Mesenchymal stem cell (in vitro differentiated cells and primary cell): ENCODE measurements around the gene KCNMB4.

Experiments used
- DNase-seq: peaks from one replicate; pipeline ENCODE4 v3.0.0-alpha.2; 2013
- H2AFZ ChIP-seq: one replicate; pipeline ENCODE4 v1.6.1; 2013; ENCODE audit warnings: low read depth, mild to moderate bottlenecking, control low read depth, inconsistent platforms, low read length, moderate library complexity
- H2AK5ac ChIP-seq: 2 replicates; pipeline ENCODE4 v1.6.1; 2013; ENCODE audit warnings: low read length, moderate library complexity, mild to moderate bottlenecking, inconsistent platforms; ENCODE audit not compliant: severe bottlenecking
- H2BK120ac ChIP-seq: one replicate; pipeline ENCODE4 v1.6.1; 2013; ENCODE audit warnings: low read depth, mild to moderate bottlenecking, inconsistent platforms, low read length, moderate library complexity
- H2BK12ac ChIP-seq, 2 experiments: one replicate each; pipeline ENCODE4 v1.6.1; 2013; ENCODE audit warnings: inconsistent platforms in 2 of 2, low read length in 2 of 2, mild to moderate bottlenecking in 2 of 2, moderate library complexity in 2 of 2, control low read depth in 1 of 2
- H2BK15ac ChIP-seq: one replicate; pipeline ENCODE4 v1.6.1; 2013; ENCODE audit warnings: mild to moderate bottlenecking, low read depth, inconsistent platforms; ENCODE audit not compliant: poor library complexity, severe bottlenecking
- H2BK5ac ChIP-seq: 2 replicates; pipeline ENCODE4 v1.6.1; 2013; ENCODE audit warnings: low read depth, mild to moderate bottlenecking, low read length, control low read depth, inconsistent platforms; ENCODE audit not compliant: poor library complexity, severe bottlenecking
- H3K14ac ChIP-seq, 2 experiments: one replicate each; pipeline ENCODE4 v1.6.1; 2013; ENCODE audit warnings: inconsistent platforms in 2 of 2, low read length in 2 of 2, control low read depth in 1 of 2, mild to moderate bottlenecking in 1 of 2, moderate library complexity in 1 of 2
- H3K18ac ChIP-seq, 2 experiments: one replicate each; pipeline ENCODE4 v1.6.1; 2013; ENCODE audit warnings: inconsistent platforms in 2 of 2, low read length in 2 of 2, control low read depth in 1 of 2, low read depth in 1 of 2, mild to moderate bottlenecking in 1 of 2
- H3K23ac ChIP-seq, 2 experiments: one replicate each; pipeline ENCODE4 v1.6.1; 2013; ENCODE audit warnings: inconsistent platforms in 2 of 2, low read length in 2 of 2, mild to moderate bottlenecking in 2 of 2, moderate library complexity in 2 of 2, control low read depth in 1 of 2
- H3K27ac ChIP-seq: 2 replicates; pipeline ENCODE4 v1.5.1; 2013; ENCODE audit warnings: mild to moderate bottlenecking, moderate library complexity, low read length, control low read depth, inconsistent platforms; ENCODE audit not compliant: poor library complexity, severe bottlenecking
- H3K27me3 ChIP-seq, 2 experiments: 2 replicates each; pipeline versions ENCODE4 v1.6.1 to v1.7.0; 2013; ENCODE audit warnings: low read length in 2 of 2, mild to moderate bottlenecking in 2 of 2, moderate library complexity in 2 of 2, control low read depth in 1 of 2, inconsistent platforms in 1 of 2; ENCODE audit not compliant: control insufficient read depth in 1 of 2, insufficient read depth in 1 of 2
- H3K36me3 ChIP-seq, 2 experiments: 2 replicates each; pipeline versions ENCODE4 v1.6.1 to v1.7.0; 2013; ENCODE audit warnings: low read length in 2 of 2, control low read depth in 1 of 2, inconsistent platforms in 1 of 2, low read depth in 1 of 2, mild to moderate bottlenecking in 1 of 2; ENCODE audit not compliant: insufficient read depth in 2 of 2, control insufficient read depth in 1 of 2
- H3K4ac ChIP-seq, 2 experiments: one replicate each; pipeline ENCODE4 v1.6.1; 2013; ENCODE audit warnings: inconsistent platforms in 2 of 2, low read length in 2 of 2, mild to moderate bottlenecking in 2 of 2, moderate library complexity in 2 of 2, control low read depth in 1 of 2, low read depth in 1 of 2
- H3K4me1 ChIP-seq: 2 replicates; pipeline ENCODE4 v1.6.1; 2013; ENCODE audit warnings: low read depth, low read length, control low read depth; ENCODE audit not compliant: control insufficient read depth, insufficient read depth
- H3K4me2 ChIP-seq: 2 replicates; pipeline ENCODE4 v1.6.1; 2013; ENCODE audit warnings: low read length, mild to moderate bottlenecking, inconsistent platforms; ENCODE audit not compliant: poor library complexity, severe bottlenecking
- H3K4me3 ChIP-seq, 2 experiments: 2 replicates each; pipeline versions ENCODE4 v1.5.1 to v1.7.0; 2013; ENCODE audit warnings: low read length in 2 of 2, mild to moderate bottlenecking in 2 of 2, control low read depth in 1 of 2, low read depth in 1 of 2; ENCODE audit not compliant: insufficient read depth in 1 of 2
- H3K79me1 ChIP-seq: replicated peaks from 2 replicates; pipeline ENCODE4 v1.6.1; 2013; ENCODE audit warnings: mild to moderate bottlenecking, control low read depth, low read length, inconsistent platforms; ENCODE audit not compliant: poor library complexity, severe bottlenecking
- H3K9ac ChIP-seq: 2 replicates; pipeline ENCODE4 v1.7.0; 2013; ENCODE audit warnings: mild to moderate bottlenecking, low read length, moderate library complexity
- H3K9me3 ChIP-seq: 2 replicates; pipeline ENCODE4 v1.7.0; 2013; ENCODE audit warnings: mild to moderate bottlenecking, low read length; ENCODE audit not compliant: control insufficient read depth
- H4K8ac ChIP-seq: one replicate; pipeline ENCODE4 v1.6.1; 2013; ENCODE audit warnings: inconsistent platforms, mild to moderate bottlenecking, low read length, moderate library complexity
- H4K91ac ChIP-seq: one replicate; pipeline ENCODE4 v1.6.1; 2013; ENCODE audit warnings: mild to moderate bottlenecking, low read length, inconsistent platforms
- WGBS: methylation state at CpG from one replicate; pipeline ENCODE4 v1.1.7; 2013; ENCODE audit warnings: mixed read lengths; 5-methylcytosine and 5-hydroxymethylcytosine counted together

KCNMB4 gene

DNA sequence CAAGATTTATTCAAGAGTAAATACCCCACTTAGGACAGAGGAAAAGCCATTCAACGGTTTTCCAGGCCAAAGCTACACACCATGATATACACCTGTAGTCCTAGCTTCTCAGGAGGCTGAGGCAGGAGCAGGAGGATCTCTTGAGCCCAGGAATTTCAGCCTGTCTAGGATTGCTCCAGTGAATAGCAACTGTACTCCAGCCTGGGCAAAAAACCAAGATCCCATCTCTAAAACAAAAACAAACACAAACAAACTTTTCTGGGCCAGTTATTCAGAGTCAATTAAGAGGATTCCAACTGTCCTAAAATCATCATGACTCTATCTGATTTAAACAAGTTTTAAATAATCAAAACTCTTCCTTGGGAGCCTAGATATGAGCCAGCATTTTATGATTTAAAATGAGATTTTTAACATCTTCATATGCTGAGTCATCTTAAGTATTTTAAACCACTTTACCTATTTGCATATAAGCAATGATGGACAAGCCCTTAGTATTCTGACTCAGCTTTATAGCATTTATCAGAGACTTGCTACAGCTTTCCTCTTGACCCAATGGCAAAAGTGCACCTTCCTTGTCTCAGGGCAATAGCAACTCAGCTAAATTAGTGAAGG is 77.1 kb downstream of the KCNMB4 start:
- Histone ChIP-seq H3K27me3 (no peaks in the 10 kb centered on the region), H2AK5ac (no peak overlapping the region), H3K4me2 (no peak overlapping the region), H3K36me3 (no peaks in the 10 kb centered on the region), H2BK15ac (no peak overlapping the region), H2BK5ac (no peak overlapping the region), H2BK120ac (no peak overlapping the region), H2BK12ac (no peak overlapping the region), H3K23ac (no peak overlapping the region), H3K27ac (no peak overlapping the region), H2AFZ (no peak overlapping the region), H3K4ac (no peak overlapping the region), H3K4me3 (no peak overlapping the region), H4K8ac (no peak overlapping the region), H3K9ac (no peak overlapping the region), H3K18ac (no peak overlapping the region), H4K91ac (no peak overlapping the region), H3K4me1 (no peaks in the 10 kb centered on the region), H3K79me1 (no peaks in the 10 kb centered on the region), H3K9me3 (no peaks in the 10 kb centered on the region), H3K14ac (no peak overlapping the region)
- DNase-seq: peak; percentile 11
- 0% methylated on average over 1 of the region's 1 CpG for WGBS

DNA sequence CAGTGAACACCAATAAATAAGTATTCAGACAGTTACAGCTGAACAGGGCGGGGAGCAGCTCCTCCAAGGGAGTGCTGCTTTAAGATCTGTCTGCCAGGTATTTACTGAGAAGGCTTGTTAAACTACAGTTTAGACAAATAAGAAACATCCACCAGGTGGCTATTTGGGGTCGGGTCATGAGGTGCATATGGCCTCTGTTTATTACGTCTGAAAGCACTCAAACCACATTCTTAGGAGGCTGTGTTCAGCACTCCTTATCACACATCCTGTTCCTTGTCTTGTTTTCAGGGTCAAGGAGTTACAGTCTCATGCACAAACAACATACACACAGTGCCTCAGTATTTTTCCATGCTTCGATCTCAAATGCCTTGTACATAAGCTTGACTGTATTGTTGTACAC is 78.8 kb downstream of the KCNMB4 start:
- H4K8ac ChIP-seq: no peak overlapping the region
- no peak overlapping the region for H2AFZ ChIP-seq
- H3K27me3 ChIP-seq: no peaks in the 10 kb centered on the region
- H3K79me1 ChIP-seq: no peaks in the 10 kb centered on the region
- peaks cover 3% of the 10 kb centered on the region for H3K9me3 ChIP-seq
- no peak overlapping the region for H4K91ac ChIP-seq
- H3K27ac ChIP-seq: no peak overlapping the region
- H3K4ac ChIP-seq: no peak overlapping the region
- H2BK15ac ChIP-seq: no peak overlapping the region
- H2BK12ac ChIP-seq: no peak overlapping the region
- no peak overlapping the region for H2BK5ac ChIP-seq
- no peak for DNase-seq
- no peak overlapping the region for H2BK120ac ChIP-seq
- H3K4me1 ChIP-seq: no peaks in the 10 kb centered on the region
- no peak overlapping the region for H3K9ac ChIP-seq
- no peak overlapping the region for H2AK5ac ChIP-seq
- 29% methylated on average over 3 of the region's 4 CpGs for WGBS
- no peak overlapping the region for H3K14ac ChIP-seq
- H3K18ac ChIP-seq: no peak overlapping the region
- H3K4me3 ChIP-seq: no peak overlapping the region
- H3K23ac ChIP-seq: no peak overlapping the region
- H3K4me2 ChIP-seq: no peak overlapping the region
- H3K36me3 ChIP-seq: no peaks in the 10 kb centered on the region

- no peak overlapping the region for H3K23ac ChIP-seq
- H3K18ac ChIP-seq: no peak overlapping the region
- 92% methylated on average over 3 of the region's 4 CpGs for WGBS
Measured at GRCh38 chr12:70448371-70448770, 82.3 kb downstream of the KCNMB4 start.

GRCh38 chr12:70449074-70449752 is 83.1 kb downstream of the KCNMB4 start:
- no peak for DNase-seq
- WGBS: 80% methylated on average over 12 of the region's 13 CpGs
- no peak overlapping the region for H3K4me2 ChIP-seq

More at GRCh38 chr12:70448371-70448770, 82.3 kb downstream of the KCNMB4 start:
- Histone ChIP-seq H3K4me1 (no peaks in the 10 kb centered on the region), H2BK120ac (no peak overlapping the region), H2AFZ (no peak overlapping the region), H3K4me2 (no peak overlapping the region), H3K27me3 (no peaks in the 10 kb centered on the region), H4K8ac (no peak overlapping the region), H3K36me3 (no peaks in the 10 kb centered on the region), H3K4me3 (no peak overlapping the region), H3K9ac (no peak overlapping the region), H2BK5ac (no peak overlapping the region), H4K91ac (no peak overlapping the region), H2BK15ac (no peak overlapping the region), H3K9me3 (peaks cover 9% of the 10 kb centered on the region), H2AK5ac (no peak overlapping the region), H3K14ac (no peak overlapping the region), H3K27ac (no peak overlapping the region), H3K79me1 (no peaks in the 10 kb centered on the region), H3K4ac (no peak overlapping the region), H2BK12ac (no peak overlapping the region)
- no peak for DNase-seq

More at GRCh38 chr12:70449074-70449752, 83.1 kb downstream of the KCNMB4 start:
- Histone ChIP-seq H4K8ac (no peak overlapping the region), H2AFZ (no peak overlapping the region), H3K18ac (no peak overlapping the region), H2BK12ac (no peak overlapping the region), H3K4ac (no peak overlapping the region), H3K4me1 (no peaks in the 10 kb centered on the region), H2BK15ac (no peak overlapping the region), H3K27me3 (no peaks in the 10 kb centered on the region), H3K23ac (no peak overlapping the region), H3K27ac (no peak overlapping the region), H3K9me3 (peaks cover 9% of the 10 kb centered on the region), H3K36me3 (no peaks in the 10 kb centered on the region), H3K9ac (no peak overlapping the region), H2BK5ac (no peak overlapping the region), H3K4me3 (no peak overlapping the region), H4K91ac (no peak overlapping the region), H3K79me1 (no peaks in the 10 kb centered on the region), H2AK5ac (no peak overlapping the region), H2BK120ac (no peak overlapping the region), H3K14ac (no peak overlapping the region)
